Measurements from ENCODE around the gene ACP5.

The ACP5 gene

DNA sequence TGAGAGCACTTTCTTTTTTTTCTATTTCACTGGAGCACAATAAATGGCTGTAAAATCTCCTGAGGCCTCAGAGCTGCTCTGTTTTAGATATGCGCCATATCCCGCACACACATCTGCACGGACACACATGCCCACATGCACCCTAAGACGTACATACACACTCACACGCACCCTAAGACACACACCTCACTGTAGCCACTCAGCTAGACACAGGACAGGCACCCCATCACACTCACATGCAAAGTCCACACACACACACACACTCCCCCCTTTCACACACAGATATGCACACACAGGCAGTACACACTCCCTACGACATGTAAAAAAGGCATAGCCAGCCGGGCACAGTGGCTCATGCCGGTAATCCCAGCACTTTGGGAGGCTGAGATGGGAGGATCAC, 27.2 kb downstream of the ACP5 start:
- Histone ChIP-seq H3K27ac (ENCODE audit: low read length) (no peak overlapping the region), H4K20me1 (ENCODE audit: insufficient read depth, low read length) (peaks cover 13% of the 10 kb centered on the region), H3K4me2 (ENCODE audit: low read length) (no peak overlapping the region), H3K9me3 (ENCODE audit: insufficient read depth, low read length) (no peaks in the 10 kb centered on the region), H3K4me3 (ENCODE audit: low read length) (no peak overlapping the region), H3K9ac (ENCODE audit: low read length) (no peak overlapping the region), H3K4me1 (ENCODE audit: low read length) (peaks cover 15% of the 10 kb centered on the region), H3K27me3 (ENCODE audit: low read depth, low read length) (peaks cover 3% of the 10 kb centered on the region; the same call in 1 of the 2 replicates), H3K79me2 (ENCODE audit: low read length) (peaks cover 2% of the 10 kb centered on the region; the same call in 1 of the 2 replicates), H3K36me3 (replicated peaks; ENCODE audit: low read depth, low read length) (peaks cover 18% of the 10 kb centered on the region), H2AFZ (ENCODE audit: low read depth, low read length) (no peak overlapping the region)
- TF ChIP-seq EZH2phosphoT487 (IDR thresholded peaks at IDR 0.05; ENCODE audit: low read depth): no peak
- TF ChIP-seq, protein P1, sequence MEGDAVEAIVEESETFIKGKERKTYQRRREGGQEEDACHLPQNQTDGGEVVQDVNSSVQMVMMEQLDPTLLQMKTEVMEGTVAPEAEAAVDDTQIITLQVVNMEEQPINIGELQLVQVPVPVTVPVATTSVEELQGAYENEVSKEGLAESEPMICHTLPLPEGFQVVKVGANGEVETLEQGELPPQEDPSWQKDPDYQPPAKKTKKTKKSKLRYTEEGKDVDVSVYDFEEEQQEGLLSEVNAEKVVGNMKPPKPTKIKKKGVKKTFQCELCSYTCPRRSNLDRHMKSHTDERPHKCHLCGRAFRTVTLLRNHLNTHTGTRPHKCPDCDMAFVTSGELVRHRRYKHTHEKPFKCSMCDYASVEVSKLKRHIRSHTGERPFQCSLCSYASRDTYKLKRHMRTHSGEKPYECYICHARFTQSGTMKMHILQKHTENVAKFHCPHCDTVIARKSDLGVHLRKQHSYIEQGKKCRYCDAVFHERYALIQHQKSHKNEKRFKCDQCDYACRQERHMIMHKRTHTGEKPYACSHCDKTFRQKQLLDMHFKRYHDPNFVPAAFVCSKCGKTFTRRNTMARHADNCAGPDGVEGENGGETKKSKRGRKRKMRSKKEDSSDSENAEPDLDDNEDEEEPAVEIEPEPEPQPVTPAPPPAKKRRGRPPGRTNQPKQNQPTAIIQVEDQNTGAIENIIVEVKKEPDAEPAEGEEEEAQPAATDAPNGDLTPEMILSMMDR (IDR thresholded peaks at IDR 0.05; ENCODE audit: low read depth, low read length): no peak

DNA sequence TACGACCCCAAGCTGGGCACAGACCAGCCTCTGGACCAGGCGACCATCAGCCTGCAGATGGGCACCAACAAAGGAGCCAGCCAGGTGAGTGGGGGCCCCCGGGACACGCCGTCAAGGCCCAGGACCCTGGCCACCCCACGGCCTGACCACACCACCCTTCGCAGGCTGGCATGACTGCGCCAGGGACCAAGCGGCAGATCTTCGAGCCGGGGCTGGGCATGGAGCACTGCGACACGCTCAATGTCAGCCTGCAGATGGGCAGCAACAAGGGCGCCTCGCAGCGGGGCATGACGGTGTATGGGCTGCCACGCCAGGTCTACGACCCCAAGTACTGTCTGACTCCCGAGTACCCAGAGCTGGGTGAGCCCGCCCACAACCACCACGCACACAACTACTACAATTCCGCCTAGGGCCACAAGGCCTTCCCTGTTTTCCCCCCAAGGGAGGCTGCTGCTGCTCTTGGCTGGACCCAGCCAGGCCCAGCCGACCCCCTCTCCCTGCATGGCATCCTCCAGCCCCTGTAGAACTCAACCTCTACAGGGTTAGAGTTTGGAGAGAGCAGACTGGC, 28.0 kb downstream of the ACP5 start:
- Histone ChIP-seq H3K27ac (ENCODE audit: low read length) (no peak overlapping the region), H2AFZ (ENCODE audit: low read depth, low read length) (no peak overlapping the region), H3K79me2 (ENCODE audit: low read length) (no peaks in the 10 kb centered on the region), H3K27me3 (ENCODE audit: low read depth, low read length) (peaks cover 3% of the 10 kb centered on the region; the same call in 1 of the 2 replicates), H3K9ac (ENCODE audit: low read length) (no peak overlapping the region), H3K4me1 (ENCODE audit: low read length) (peaks cover 11% of the 10 kb centered on the region), H3K4me2 (ENCODE audit: low read length) (no peak overlapping the region), H3K9me3 (ENCODE audit: insufficient read depth, low read length) (no peaks in the 10 kb centered on the region), H4K20me1 (ENCODE audit: insufficient read depth, low read length) (peaks cover 10% of the 10 kb centered on the region), H3K36me3 (replicated peaks; ENCODE audit: low read depth, low read length) (peaks cover 16% of the 10 kb centered on the region), H3K4me3 (ENCODE audit: low read length) (no peak overlapping the region)
- TF ChIP-seq, protein P1 (IDR thresholded peaks at IDR 0.05; ENCODE audit: low read depth, low read length): no peak
- TF ChIP-seq EZH2phosphoT487 (IDR thresholded peaks at IDR 0.05; ENCODE audit: low read depth): no peak

DNA sequence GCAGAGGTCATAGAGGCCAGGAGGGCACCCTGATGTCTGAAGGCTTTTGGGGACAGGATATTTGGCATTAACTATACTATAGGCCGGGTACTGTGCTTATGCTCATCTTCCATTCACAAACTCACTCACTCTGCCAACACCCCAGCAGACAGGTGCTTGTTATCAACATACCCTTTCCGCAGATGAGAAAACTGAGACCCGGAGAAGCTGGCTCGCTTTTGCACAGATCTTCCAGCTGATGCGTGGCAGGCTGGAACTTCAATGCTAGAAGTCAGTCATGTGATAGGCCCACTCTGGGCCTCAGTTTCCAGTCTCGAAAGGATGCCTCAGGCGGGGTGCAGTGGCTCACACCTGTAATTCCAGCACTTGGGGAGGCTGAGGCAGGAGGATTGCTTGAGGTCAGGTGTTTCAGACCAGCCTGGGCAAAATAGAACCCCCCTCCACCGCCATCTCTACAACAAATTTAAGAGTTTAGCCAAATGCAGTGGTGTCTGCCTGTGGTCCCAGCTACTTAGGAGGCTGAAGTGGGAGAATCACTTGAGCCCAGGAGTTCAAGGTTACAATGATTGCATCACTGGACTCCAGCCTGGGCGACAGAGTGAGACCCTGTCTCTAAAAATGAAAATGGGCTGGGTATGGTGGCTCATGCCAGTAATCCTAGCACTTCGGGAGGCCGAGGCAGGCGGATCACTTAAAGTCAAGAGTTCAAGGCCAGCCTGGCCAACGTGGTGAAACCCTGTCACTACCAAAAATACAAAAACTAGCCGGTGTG, 29.3 kb downstream of the ACP5 start:
- peaks cover 9% of the 10 kb centered on the region for H3K36me3 ChIP-seq (replicated peaks; ENCODE audit: low read depth, low read length)
- H3K9ac ChIP-seq (ENCODE audit: low read length): no peak overlapping the region
- no peak overlapping the region for H2AFZ ChIP-seq (ENCODE audit: low read depth, low read length)
- no peaks in the 10 kb centered on the region for H3K9me3 ChIP-seq (ENCODE audit: insufficient read depth, low read length)
- H3K4me1 ChIP-seq (ENCODE audit: low read length): no peaks in the 10 kb centered on the region
- H3K4me3 ChIP-seq (ENCODE audit: low read length): no peak overlapping the region
- no peak overlapping the region for H3K4me2 ChIP-seq (ENCODE audit: low read length)
- no peak for TF ChIP-seq EZH2phosphoT487 (IDR thresholded peaks at IDR 0.05; ENCODE audit: low read depth)
- TF ChIP-seq, protein P1 (IDR thresholded peaks at IDR 0.05; ENCODE audit: low read depth, low read length): no peak
- H3K27me3 ChIP-seq (ENCODE audit: low read depth, low read length): peaks cover 10% of the 10 kb centered on the region
- no peaks in the 10 kb centered on the region for H4K20me1 ChIP-seq (ENCODE audit: insufficient read depth, low read length)
- no peaks in the 10 kb centered on the region for H3K79me2 ChIP-seq (ENCODE audit: low read length)
- no peak overlapping the region for H3K27ac ChIP-seq (ENCODE audit: low read length)

DNA sequence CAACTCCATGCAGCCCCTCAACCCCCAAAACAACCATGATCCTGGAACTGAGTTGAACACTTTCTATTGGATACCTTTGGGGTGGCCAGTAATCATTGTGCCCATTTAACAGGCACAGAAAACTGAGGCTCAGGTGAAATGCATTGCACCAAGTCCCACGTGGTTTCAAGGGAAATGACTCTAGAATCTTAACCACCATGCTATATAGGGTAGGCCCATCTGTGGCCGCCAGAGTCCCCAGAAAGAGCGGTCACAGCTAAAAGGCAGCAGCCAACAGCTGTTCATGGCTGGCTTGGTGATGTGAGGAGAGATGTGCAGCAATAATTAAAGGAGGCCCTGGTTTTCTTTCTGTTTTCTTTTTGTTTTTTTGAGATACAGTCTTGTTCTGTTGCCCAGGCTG, 36.2 kb downstream of the ACP5 start:
- no peak overlapping the region for H2AFZ ChIP-seq (ENCODE audit: low read depth, low read length)

More for the DNA sequence above, 36.2 kb downstream of the ACP5 start:
- H4K20me1 ChIP-seq (ENCODE audit: insufficient read depth, low read length): no peaks in the 10 kb centered on the region
- no peak for TF ChIP-seq EZH2phosphoT487 (IDR thresholded peaks at IDR 0.05; ENCODE audit: low read depth)
- TF ChIP-seq, protein P1 (IDR thresholded peaks at IDR 0.05; ENCODE audit: low read depth, low read length): no peak
- no peaks in the 10 kb centered on the region for H3K9me3 ChIP-seq (ENCODE audit: insufficient read depth, low read length)
- no peak overlapping the region for H3K27ac ChIP-seq (ENCODE audit: low read length)
- H3K27me3 ChIP-seq (ENCODE audit: low read depth, low read length): peaks cover 20% of the 10 kb centered on the region
- no peak overlapping the region for H3K9ac ChIP-seq (ENCODE audit: low read length)
- H3K36me3 ChIP-seq (replicated peaks; ENCODE audit: low read depth, low read length): no peaks in the 10 kb centered on the region
- no peaks in the 10 kb centered on the region for H3K4me1 ChIP-seq (ENCODE audit: low read length)
- H3K4me2 ChIP-seq (ENCODE audit: low read length): no peak overlapping the region
- no peak overlapping the region for H3K4me3 ChIP-seq (ENCODE audit: low read length)
- H3K79me2 ChIP-seq (ENCODE audit: low read length): no peaks in the 10 kb centered on the region

Measured in OCI-LY3 (cell line).